C4-2B (cell line): ENCODE results near the gene RPS21.
A peak's percentile ranks its signal among the peaks of the same experiment; 100 is the strongest.

Experiments
- H3K27ac ChIP-seq: fragments of 450-650 bp; 2 replicates; pipeline ENCODE4 v1.5.1; 2017
- CTCF ChIP-seq: fragments of 450-650 bp; conservative IDR thresholded peaks from 2 replicates; pipeline ENCODE4 v1.5.1; 2017; ENCODE audit warnings: mild to moderate bottlenecking
- ZFX ChIP-seq: fragments of 450-650 bp; IDR thresholded peaks from 2 replicates; pipeline ENCODE4 v1.6.1; 2017

RPS21 gene

DNA sequence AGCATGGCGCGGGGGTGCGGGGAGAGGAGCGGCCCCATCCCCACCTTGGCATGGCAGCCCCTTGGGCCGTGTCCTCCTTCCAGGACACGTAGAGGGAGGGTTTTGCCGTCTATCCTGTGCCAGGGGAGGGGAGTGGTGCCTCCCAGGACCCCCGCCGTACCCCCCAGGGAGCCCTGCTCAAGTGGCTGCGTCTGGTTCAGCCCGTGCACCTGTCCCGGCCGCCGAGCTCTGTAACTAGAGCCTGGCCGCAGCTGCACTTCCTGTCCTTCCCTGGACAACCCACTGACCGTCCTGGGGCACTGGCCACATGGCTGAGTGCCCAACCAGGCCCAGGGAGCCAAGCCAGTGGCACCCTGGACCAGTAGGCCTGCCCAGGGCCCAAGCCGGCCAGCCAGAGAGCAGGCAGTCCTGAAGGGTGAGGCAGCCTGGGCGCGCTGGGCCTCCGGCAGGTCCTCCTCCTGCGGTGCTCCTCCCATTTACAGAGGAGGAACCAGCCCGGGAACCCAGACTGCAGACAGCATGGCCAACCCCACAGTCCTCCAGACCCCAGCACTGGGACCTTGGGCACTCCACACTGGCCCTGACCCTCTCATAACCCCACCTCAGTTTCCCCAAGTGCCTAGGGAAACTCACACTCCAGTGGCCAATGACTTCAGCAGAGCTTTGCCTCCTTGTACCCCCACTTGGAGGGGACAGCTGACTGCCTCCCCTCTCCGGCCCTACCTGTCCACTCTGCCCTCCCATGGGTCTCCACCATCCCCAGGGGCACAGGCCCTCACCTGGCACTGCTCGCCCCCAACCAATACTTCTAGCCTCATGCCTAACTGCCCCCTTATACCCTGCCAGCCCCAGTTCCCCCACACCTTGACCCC is 28.5 kb upstream of the RPS21 start:
- TF ChIP-seq ZFX = no peak
- TF ChIP-seq CTCF = no peak
- peak overlapping the region; percentile 98 for H3K27ac ChIP-seq

- peak overlapping the region; percentile 98 for H3K27ac ChIP-seq
- TF ChIP-seq CTCF = no peak
- TF ChIP-seq ZFX = no peak
Observed at GRCh38 chr20:62359043-62359490, 27.8 kb upstream of the RPS21 start.

GRCh38 chr20:62359491-62360121 is 27.3 kb upstream of the RPS21 start:
- TF ChIP-seq ZFX (no peak), CTCF (no peak)
- peak overlapping the region; percentile 98 for H3K27ac ChIP-seq

GRCh38 chr20:62360854-62361798 is 25.8 kb upstream of the RPS21 start:
- no peak for TF ChIP-seq CTCF
- no peak for TF ChIP-seq ZFX
- no peak overlapping the region for H3K27ac ChIP-seq

DNA sequence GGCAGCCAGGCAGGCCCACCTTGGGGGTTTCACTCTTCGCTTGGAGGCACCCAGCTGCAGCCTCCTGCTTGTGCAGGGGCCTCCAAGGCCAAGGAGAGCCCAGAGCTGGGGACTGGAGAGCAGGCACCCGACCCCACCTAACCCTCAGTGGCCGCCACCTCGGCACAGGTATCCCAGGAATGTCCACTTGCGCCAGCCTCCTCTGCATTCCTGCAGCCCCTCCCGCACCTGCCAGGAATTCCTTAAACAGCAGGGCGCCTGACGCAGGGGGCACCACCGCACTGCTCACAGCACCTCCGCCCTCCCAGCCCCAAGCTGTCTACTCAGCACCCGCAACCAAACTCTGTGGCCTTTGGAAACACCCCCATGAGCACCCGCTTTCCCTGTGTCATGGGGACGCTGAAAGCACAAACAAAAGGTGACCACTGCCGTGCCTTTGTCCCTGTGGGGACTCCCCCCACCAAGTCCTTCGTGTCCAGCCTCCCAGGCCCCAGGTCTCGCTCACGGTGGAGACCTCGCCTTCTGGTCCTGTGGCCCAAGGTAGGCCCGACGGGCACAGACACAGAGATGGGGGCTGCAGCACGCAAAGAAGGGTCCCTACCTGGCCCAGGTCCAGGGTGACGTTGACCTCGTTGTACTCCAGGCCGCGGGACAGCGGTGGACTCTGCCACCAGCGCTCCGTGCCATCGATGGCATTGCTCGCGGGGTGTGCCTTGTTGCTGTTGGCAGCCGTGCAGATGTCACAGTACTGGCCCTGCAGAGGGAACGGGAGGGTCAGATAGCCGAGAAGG is 24.9 kb upstream of the RPS21 start:
- TF ChIP-seq ZFX (no peak), CTCF (no peak)
- no peak overlapping the region for H3K27ac ChIP-seq

DNA sequence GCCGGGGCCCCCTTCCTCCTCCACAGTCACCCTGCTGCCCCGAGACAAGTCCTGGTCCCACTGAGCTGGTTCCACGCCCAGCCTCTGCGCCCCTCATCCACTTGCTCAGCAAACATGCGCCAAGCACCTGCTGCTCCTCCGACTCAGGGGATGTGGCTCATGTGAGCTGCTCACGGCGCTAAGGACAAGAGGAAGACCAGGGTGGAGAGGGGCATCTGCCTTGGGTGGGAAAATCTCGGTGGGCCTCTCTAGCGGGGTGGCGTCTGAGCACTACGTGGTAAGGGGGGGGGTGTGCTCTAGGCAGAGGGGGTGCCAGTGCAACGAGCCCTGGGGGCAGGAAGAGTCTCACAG is 24.3 kb upstream of the RPS21 start:
- no peak overlapping the region for H3K27ac ChIP-seq
- TF ChIP-seq ZFX = no peak
- no peak for TF ChIP-seq CTCF
